ENCODE measurements around the gene GHSR. TPM values are rescaled to one million over a fixed set of nuclear protein-coding genes. Genes with fewer than 3 reads are reported as not detected.

Gene GHSR
- total RNA-seq, 1 donor from 2014 or later, result not detected

DNA sequence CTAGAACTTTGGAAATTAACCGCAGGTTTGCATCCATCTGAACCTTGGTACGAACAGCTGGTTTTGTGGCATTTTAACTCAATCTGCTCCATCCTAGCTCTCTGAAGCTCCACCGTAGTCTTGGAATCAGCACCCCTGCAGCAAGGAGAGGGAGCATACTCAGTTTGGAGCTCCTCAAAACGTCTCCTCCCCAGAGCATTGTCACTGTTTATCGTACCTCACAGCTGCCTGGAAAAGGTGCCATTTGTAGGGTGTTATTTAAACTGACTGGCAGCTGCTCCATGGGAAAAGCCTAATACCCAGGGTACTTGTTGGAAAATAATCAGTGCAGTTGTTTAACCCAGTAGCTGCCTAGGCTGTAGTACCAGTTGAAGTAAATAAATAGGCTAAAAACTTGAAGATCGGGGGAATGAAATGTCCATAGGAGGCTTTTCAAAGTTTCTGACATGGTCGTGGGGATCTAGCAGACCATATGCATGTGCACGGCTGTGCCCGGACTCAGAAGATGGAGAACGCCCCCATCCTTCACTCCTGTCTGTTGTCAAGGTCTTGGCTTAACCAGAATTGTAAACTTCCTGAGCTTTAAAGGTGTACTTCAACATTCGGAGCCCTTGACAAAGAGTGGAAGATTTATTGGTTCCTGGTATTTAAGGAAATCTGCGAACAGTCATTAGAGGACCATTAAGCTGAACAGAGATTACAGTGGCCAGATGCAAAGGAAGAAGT lies 43.9 kb downstream of the GHSR start:
- H3K4me1 Mint-ChIP-seq, result no peaks in the 10 kb centered on the region
- no peak overlapping the region for H3K4me2 ChIP-seq
- no peak overlapping the region for H3K4me3 ChIP-seq
- no peaks in the 10 kb centered on the region for H3K4me1 ChIP-seq
- H3K27ac Mint-ChIP-seq, result no peak overlapping the region
- H2AFZ ChIP-seq (replicated peaks), result no peak overlapping the region
- DNase-seq (ENCODE audit: low spot score), result no peak
- TF ChIP-seq EZH2 (IDR thresholded peaks at IDR 0.05), result no peak
- TF ChIP-seq, protein P1, sequence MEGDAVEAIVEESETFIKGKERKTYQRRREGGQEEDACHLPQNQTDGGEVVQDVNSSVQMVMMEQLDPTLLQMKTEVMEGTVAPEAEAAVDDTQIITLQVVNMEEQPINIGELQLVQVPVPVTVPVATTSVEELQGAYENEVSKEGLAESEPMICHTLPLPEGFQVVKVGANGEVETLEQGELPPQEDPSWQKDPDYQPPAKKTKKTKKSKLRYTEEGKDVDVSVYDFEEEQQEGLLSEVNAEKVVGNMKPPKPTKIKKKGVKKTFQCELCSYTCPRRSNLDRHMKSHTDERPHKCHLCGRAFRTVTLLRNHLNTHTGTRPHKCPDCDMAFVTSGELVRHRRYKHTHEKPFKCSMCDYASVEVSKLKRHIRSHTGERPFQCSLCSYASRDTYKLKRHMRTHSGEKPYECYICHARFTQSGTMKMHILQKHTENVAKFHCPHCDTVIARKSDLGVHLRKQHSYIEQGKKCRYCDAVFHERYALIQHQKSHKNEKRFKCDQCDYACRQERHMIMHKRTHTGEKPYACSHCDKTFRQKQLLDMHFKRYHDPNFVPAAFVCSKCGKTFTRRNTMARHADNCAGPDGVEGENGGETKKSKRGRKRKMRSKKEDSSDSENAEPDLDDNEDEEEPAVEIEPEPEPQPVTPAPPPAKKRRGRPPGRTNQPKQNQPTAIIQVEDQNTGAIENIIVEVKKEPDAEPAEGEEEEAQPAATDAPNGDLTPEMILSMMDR (IDR thresholded peaks at IDR 0.05), result no peak
- no peak for TF ChIP-seq EZH2phosphoT487 (IDR thresholded peaks at IDR 0.05)
- H3K9me3 Mint-ChIP-seq, result no peaks in the 10 kb centered on the region
- no peak overlapping the region for H3K9ac ChIP-seq
- no peaks in the 10 kb centered on the region for H3F3A ChIP-seq (ENCODE audit: low read depth)
- no peaks in the 10 kb centered on the region for H3K27me3 Mint-ChIP-seq (ENCODE audit: insufficient read depth, low read depth)
- H3K36me3 ChIP-seq, result no peaks in the 10 kb centered on the region
- H3K9me3 ChIP-seq (ENCODE audit: low read depth), result no peaks in the 10 kb centered on the region
- no peak overlapping the region for H3K4me3 Mint-ChIP-seq
- no peaks in the 10 kb centered on the region for H3K27me3 ChIP-seq
- no peaks in the 10 kb centered on the region for H3K79me2 ChIP-seq (ENCODE audit: low read depth)
- H4K20me1 ChIP-seq (ENCODE audit: low read depth), result no peaks in the 10 kb centered on the region
- peaks cover 21% of the 10 kb centered on the region for H3K36me3 Mint-ChIP-seq
- H3K27ac ChIP-seq, result no peak overlapping the region

DNA sequence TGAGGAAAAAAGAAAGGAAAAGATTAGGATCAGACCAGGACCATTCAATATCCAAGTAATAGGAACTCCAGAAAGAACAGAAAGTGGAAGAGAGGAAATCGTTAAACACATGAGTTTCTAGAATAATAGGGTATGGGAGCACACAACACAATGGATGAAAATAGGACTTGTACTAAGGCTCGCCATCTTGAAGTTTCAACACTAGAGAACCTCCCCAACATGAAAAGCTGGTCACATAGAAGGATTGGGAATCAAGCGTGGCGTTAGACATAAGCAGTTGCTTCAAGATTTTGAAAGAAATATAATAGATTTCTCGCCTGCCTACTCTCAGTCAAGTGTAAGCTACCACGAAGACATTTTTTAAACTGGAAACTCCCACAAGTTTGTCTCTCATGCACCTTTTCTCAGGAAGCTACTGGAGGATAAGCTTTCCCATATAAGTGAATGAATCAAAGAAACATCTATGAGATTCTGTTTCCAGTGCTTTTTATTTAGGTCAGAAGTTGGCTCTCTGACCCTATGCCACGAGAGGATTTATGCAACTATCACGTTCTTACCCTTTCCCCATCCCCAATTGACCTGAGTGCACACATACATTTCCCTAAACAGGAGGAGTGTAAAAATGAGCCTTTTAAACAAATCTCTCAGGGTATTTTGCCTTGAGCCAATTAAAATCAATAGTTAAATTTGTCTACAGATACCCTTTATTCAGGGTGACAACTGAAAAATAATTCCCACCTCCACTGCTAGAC lies 45.2 kb downstream of the GHSR start:
- Mint-ChIP-seq H3K9me3 (no peaks in the 10 kb centered on the region), H3K4me3 (no peak overlapping the region), H3K4me1 (no peaks in the 10 kb centered on the region), H3K36me3 (peaks cover 21% of the 10 kb centered on the region), H3K27me3 (ENCODE audit: insufficient read depth, low read depth) (no peaks in the 10 kb centered on the region), H3K27ac (no peak overlapping the region)
- Histone ChIP-seq H3K4me3 (no peak overlapping the region), H3K4me1 (no peaks in the 10 kb centered on the region), H3K36me3 (peaks cover 2% of the 10 kb centered on the region), H2AFZ (replicated peaks) (no peak overlapping the region), H3F3A (ENCODE audit: low read depth) (no peaks in the 10 kb centered on the region), H4K20me1 (ENCODE audit: low read depth) (no peaks in the 10 kb centered on the region), H3K27ac (no peak overlapping the region), H3K79me2 (ENCODE audit: low read depth) (no peaks in the 10 kb centered on the region), H3K4me2 (no peak overlapping the region), H3K9ac (no peak overlapping the region), H3K9me3 (ENCODE audit: low read depth) (no peaks in the 10 kb centered on the region), H3K27me3 (no peaks in the 10 kb centered on the region)
- DNase-seq (ENCODE audit: low spot score), result no peak
- no peak for TF ChIP-seq EZH2 (IDR thresholded peaks at IDR 0.05)
- TF ChIP-seq EZH2phosphoT487 (IDR thresholded peaks at IDR 0.05), result no peak
- TF ChIP-seq, protein P1 (IDR thresholded peaks at IDR 0.05), result no peak

DNA sequence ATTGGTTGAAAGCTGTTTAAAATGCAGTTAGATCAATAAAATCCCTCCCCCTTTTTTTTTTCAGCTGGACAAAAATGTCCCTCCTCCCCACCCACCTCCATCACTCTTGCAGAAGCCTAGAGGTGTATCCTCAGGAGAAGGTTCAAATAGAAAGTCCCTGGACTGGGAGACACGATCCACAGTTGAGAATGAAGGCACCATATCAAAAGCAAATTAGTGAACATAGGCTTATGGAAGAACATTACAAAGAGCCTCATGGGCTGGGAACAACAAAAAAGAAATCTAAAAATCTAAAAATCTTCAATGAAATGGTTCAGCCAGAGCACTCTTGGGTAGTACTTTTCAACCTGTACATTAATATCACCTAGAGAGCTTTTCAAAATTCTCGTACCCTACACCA lies 46.2 kb downstream of the GHSR start:
- Histone ChIP-seq H4K20me1 (ENCODE audit: low read depth) (no peaks in the 10 kb centered on the region), H3K27me3 (no peaks in the 10 kb centered on the region), H3K9ac (no peak overlapping the region), H3K79me2 (ENCODE audit: low read depth) (no peaks in the 10 kb centered on the region), H2AFZ (replicated peaks) (no peak overlapping the region), H3K4me3 (no peak overlapping the region), H3K36me3 (peaks cover 4% of the 10 kb centered on the region), H3K9me3 (ENCODE audit: low read depth) (no peaks in the 10 kb centered on the region), H3K4me1 (no peaks in the 10 kb centered on the region), H3K4me2 (no peak overlapping the region), H3K27ac (no peak overlapping the region), H3F3A (ENCODE audit: low read depth) (no peaks in the 10 kb centered on the region)
- TF ChIP-seq, protein P1 (IDR thresholded peaks at IDR 0.05), result no peak
- TF ChIP-seq EZH2phosphoT487 (IDR thresholded peaks at IDR 0.05), result no peak
- TF ChIP-seq EZH2 (IDR thresholded peaks at IDR 0.05), result no peak
- no peak overlapping the region for H3K4me3 Mint-ChIP-seq
- no peaks in the 10 kb centered on the region for H3K27me3 Mint-ChIP-seq (ENCODE audit: insufficient read depth, low read depth)
- peaks cover 22% of the 10 kb centered on the region for H3K36me3 Mint-ChIP-seq
- H3K27ac Mint-ChIP-seq, result no peak overlapping the region
- no peaks in the 10 kb centered on the region for H3K4me1 Mint-ChIP-seq
- no peaks in the 10 kb centered on the region for H3K9me3 Mint-ChIP-seq
- no peak for DNase-seq (ENCODE audit: low spot score)
